SH-SY5Y (cell line): Measurements from ENCODE around the gene ESRRB.

Source experiments
- GATA2 ChIP-seq: IDR thresholded peaks from 2 replicates; pipeline ENCODE4 v1.6.1; 2011; ENCODE audit warnings: mild to moderate bottlenecking, low read depth, low read length
- GATA3 ChIP-seq: IDR thresholded peaks from 2 replicates; pipeline ENCODE4 v1.6.1; 2011; ENCODE audit warnings: low read depth, mild to moderate bottlenecking, low read length, moderate library complexity

DNA sequence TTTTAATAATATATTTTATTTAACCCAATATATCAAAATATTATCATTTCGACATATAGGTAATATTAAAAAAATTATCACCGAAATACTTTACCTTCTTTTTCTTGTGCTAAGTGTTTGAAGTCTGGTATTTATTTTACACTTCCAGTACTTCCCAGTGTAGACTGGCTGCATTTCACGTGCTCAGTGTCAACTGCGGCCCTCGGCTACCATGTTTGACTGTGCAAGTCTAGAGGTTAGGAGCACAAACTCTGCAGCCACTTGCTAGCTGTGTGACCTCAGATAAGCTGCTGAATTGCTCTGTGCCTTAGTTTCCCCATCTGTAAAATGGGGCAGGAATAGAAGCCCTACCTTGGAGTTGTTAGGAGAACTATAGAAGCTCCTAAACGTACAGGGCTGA is 42.3 kb upstream of the ESRRB start:
- TF ChIP-seq GATA2 (no peak), GATA3 (no peak)
